Endothelial cell of umbilical vein (primary cell): ENCODE results near the gene MAML2.

Experiments used
- EZH2 ChIP-seq: IDR thresholded peaks from 2 replicates; pipeline ENCODE4 v1.6.1; 2012; ENCODE audit warnings: borderline replicate concordance, low read depth, mild to moderate bottlenecking, moderate library complexity, low read length, inconsistent platforms; ENCODE audit not compliant: severe bottlenecking
- JUN ChIP-seq: IDR thresholded peaks from 2 replicates; pipeline ENCODE4 v1.6.1; 2011; ENCODE audit warnings: borderline replicate concordance, low read depth; ENCODE audit not compliant: insufficient read length, insufficient read depth
- MYC ChIP-seq: IDR thresholded peaks from one replicate; pipeline ENCODE4 v1.6.1; 2011; ENCODE audit warnings: mild to moderate bottlenecking, low read depth, low read length
- POLR2A ChIP-seq: IDR thresholded peaks from 2 replicates; pipeline ENCODE4 v1.6.1; 2012; ENCODE audit warnings: low read depth, mild to moderate bottlenecking, control low read depth, low read length
- POLR2AphosphoS5 ChIP-seq: IDR thresholded peaks from 2 replicates; pipeline ENCODE4 v1.6.1; 2012; ENCODE audit warnings: low read depth, mild to moderate bottlenecking, control low read depth, low read length, moderate library complexity; ENCODE audit not compliant: insufficient read depth
- TF ChIP-seq, protein P1 (sequence below), 2 donors: IDR thresholded peaks; 1 replicate in 1 of 2; 2 replicates in 1 of 2; pipeline ENCODE4 v1.5.1; 2011; ENCODE audit warnings: low read length in 2 of 2, mild to moderate bottlenecking in 2 of 2, moderate library complexity in 2 of 2, control low read depth in 1 of 2, inconsistent platforms in 1 of 2, low read depth in 1 of 2; ENCODE audit not compliant: insufficient read depth in 1 of 2; ENCODE audit errors: extremely low read depth in 1 of 2

DNA sequence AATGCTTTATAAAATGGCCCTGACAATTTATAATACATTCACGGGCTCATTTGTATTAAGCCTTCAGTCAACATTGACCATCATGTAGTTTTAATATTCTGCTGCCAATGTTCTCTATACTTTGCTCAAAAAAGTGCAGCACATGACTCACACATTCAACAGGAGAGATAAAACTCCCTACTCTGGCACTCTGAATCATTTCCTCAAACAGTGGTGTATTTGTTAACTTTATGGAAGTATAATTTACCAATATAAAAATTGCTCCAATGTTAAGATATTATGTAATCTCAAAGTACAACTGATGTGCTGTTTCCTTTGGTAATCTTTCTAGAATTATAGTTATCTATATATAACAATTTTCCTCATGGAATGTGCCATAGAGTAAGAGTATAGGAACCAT, 39.9 kb downstream of the MAML2 start:
- TF ChIP-seq JUN (peak; percentile 95), MYC (no peak), POLR2AphosphoS5 (peak; percentile 39), EZH2 (no peak), POLR2A (no peak)
- TF ChIP-seq, protein P1, sequence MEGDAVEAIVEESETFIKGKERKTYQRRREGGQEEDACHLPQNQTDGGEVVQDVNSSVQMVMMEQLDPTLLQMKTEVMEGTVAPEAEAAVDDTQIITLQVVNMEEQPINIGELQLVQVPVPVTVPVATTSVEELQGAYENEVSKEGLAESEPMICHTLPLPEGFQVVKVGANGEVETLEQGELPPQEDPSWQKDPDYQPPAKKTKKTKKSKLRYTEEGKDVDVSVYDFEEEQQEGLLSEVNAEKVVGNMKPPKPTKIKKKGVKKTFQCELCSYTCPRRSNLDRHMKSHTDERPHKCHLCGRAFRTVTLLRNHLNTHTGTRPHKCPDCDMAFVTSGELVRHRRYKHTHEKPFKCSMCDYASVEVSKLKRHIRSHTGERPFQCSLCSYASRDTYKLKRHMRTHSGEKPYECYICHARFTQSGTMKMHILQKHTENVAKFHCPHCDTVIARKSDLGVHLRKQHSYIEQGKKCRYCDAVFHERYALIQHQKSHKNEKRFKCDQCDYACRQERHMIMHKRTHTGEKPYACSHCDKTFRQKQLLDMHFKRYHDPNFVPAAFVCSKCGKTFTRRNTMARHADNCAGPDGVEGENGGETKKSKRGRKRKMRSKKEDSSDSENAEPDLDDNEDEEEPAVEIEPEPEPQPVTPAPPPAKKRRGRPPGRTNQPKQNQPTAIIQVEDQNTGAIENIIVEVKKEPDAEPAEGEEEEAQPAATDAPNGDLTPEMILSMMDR (IDR thresholded peaks at IDR 0.05; ENCODE audit: extremely low read depth in 1 of 2, insufficient read depth in 1 of 2, low read depth in 1 of 2, low read length in 2 of 2): no peak
